ENCODE measurements around the gene BCL7C. TPM values are rescaled to one million over a fixed set of nuclear protein-coding genes. Genes with fewer than 3 reads are reported as not detected.

BCL7C gene
- total and polyA plus RNA-seq, 2 of the 8 experiments (the other 6 are each of a cell fraction or from before 2014, with no cell fraction given), result 8.6 to 17.2 TPM

GRCh38 chr16:30925995-30926811 lies 32.3 kb upstream of the BCL7C start (continued):
- TF ChIP-seq GABPA (IDR thresholded peaks at IDR 0.05; ENCODE audit: borderline replicate concordance, insufficient read depth, low read length) (no peak), RAD21 (IDR thresholded peaks at IDR 0.05 in 1 of 2, conservative IDR thresholded peaks at IDR 0.05 in 1 of 2; ENCODE audit: low read depth in 2 of 2, low read length in 2 of 2) (no peak), TAF7 (optimal IDR thresholded peaks at IDR 0.05; ENCODE audit: borderline replicate concordance, low read depth, low read length) (no peak), NRF1 (IDR thresholded peaks at IDR 0.05; ENCODE audit: low read depth, low read length) (no peak), CBX5 (IDR thresholded peaks at IDR 0.05; ENCODE audit: low read depth, low read length) (no peak), KDM5A (IDR thresholded peaks at IDR 0.05; ENCODE audit: low read length) (no peak), RBBP5 (IDR thresholded peaks at IDR 0.05; ENCODE audit: borderline replicate concordance, low read depth, low read length) (no peak), POLR2AphosphoS5 (IDR thresholded peaks at IDR 0.05; ENCODE audit: low read depth, low read length) (no peak), GTF2F1 (IDR thresholded peaks at IDR 0.05; ENCODE audit: borderline replicate concordance, low read depth, low read length) (no peak), MAFK (IDR thresholded peaks at IDR 0.05; ENCODE audit: low read depth, low read length) (no peak)
